GM18499 (cell line): ENCODE measurements around the gene POMT1.
"Not testable (repeated sequence)": the region's sequence is repeated elsewhere in the genome, so short reads cannot be mapped to it uniquely, and the experiment has no call there.

Experiments used
- ATAC-seq: cut with Tn5 transposase; IDR thresholded peaks from one replicate; pipeline ENCODE4 v1.9.1; 2021; ENCODE audit warnings: moderate number of reproducible peaks; ENCODE audit not compliant: insufficient read depth, unreplicated experiment

Gene POMT1

GRCh38 chr9:131494296-131494870, 8.3 kb upstream of the POMT1 start:
- ATAC-seq: no peak

GRCh38 chr9:131495785-131496184, 6.9 kb upstream of the POMT1 start:
- ATAC-seq: no peak

GRCh38 chr9:131496844-131497405, 5.8 kb upstream of the POMT1 start:
- no peak for ATAC-seq

GRCh38 chr9:131499254-131499767, 3.4 kb upstream of the POMT1 start:
- no peak for ATAC-seq

GRCh38 chr9:131500377-131500776, 2.3 kb upstream of the POMT1 start:
- no peak for ATAC-seq

GRCh38 chr9:131500939-131501541, 1.7 kb upstream of the POMT1 start:
- no peak for ATAC-seq

GRCh38 chr9:131503626-131504465, 1.1 kb downstream of the POMT1 start:
- no peak for ATAC-seq

- no peak for ATAC-seq
These were observed 2.3 kb downstream of the POMT1 start for GRCh38 chr9:131505012-131505411.

- no peak for ATAC-seq
These were observed 8.7 kb downstream of the POMT1 start for GRCh38 chr9:131511416-131511815.

GRCh38 chr9:131511880-131512279, 9.2 kb downstream of the POMT1 start:
- no peak for ATAC-seq

- no peak for ATAC-seq
These were observed 10.5 kb downstream of the POMT1 start for GRCh38 chr9:131513177-131513576.

- ATAC-seq: not testable (repeated sequence)
These were observed 12.9 kb downstream of the POMT1 start for GRCh38 chr9:131515559-131516031.

- no peak for ATAC-seq
These were observed 13.4 kb downstream of the POMT1 start for GRCh38 chr9:131516100-131516499.

GRCh38 chr9:131516930-131517329, 14.2 kb downstream of the POMT1 start:
- no peak for ATAC-seq

GRCh38 chr9:131517761-131518190, 15.1 kb downstream of the POMT1 start:
- ATAC-seq: no peak

- no peak for ATAC-seq
These were observed 15.8 kb downstream of the POMT1 start for GRCh38 chr9:131518553-131518952.

GRCh38 chr9:131520503-131520902, 17.8 kb downstream of the POMT1 start:
- ATAC-seq: no peak

- ATAC-seq: no peak
These were observed 18.5 kb downstream of the POMT1 start for GRCh38 chr9:131521203-131521602.

- ATAC-seq: no peak
These were observed 19.1 kb downstream of the POMT1 start for GRCh38 chr9:131521822-131522221.

- no peak for ATAC-seq
These were observed 19.8 kb downstream of the POMT1 start for GRCh38 chr9:131522257-131523085.
